Measurements from ENCODE around the gene CHTOP. TPM values are rescaled to one million over a fixed set of nuclear protein-coding genes. Genes with fewer than 3 reads are reported as not detected.
"Not testable (repeated sequence)": the region's sequence is repeated elsewhere in the genome, so short reads cannot be mapped to it uniquely, and the experiment has no call there.

CHTOP gene
- total RNA-seq, 2 donors from 2014 or later: 39.0 to 78.0 TPM

- no peaks in the 10 kb centered on the region for H3K27me3 ChIP-seq (replicated peaks; ENCODE audit: insufficient read depth)
- no peak for TF ChIP-seq CTCF (IDR thresholded peaks at IDR 0.05)
- peak; percentile 2 for ATAC-seq (ENCODE audit: insufficient number of reproducible peaks, low FRiP score, low read depth)
- peaks cover 14% of the 10 kb centered on the region for H3K36me3 ChIP-seq
- H3K4me1 ChIP-seq (ENCODE audit: control insufficient read depth in 1 of 2, low read depth in 2 of 2): peaks cover 20 to 43% of the 10 kb centered on the region in 2 donors
- DNase-seq (ENCODE audit: low spot score): no peak
- H3K4me3 ChIP-seq: peak overlapping the region; percentile 99
- H3K27ac ChIP-seq: peak overlapping the region; percentile 100
- H3K9me3 ChIP-seq: no peaks in the 10 kb centered on the region
These were observed 609 bp upstream of the CHTOP start for GRCh38 chr1:153633161-153633753.

GRCh38 chr1:153635872-153636271 lies 2.0 kb downstream of the CHTOP start:
- H3K27ac ChIP-seq: peak overlapping the region; percentile 30 to 100
- ATAC-seq (ENCODE audit: insufficient number of reproducible peaks, low FRiP score, low read depth) (no peak), DNase-seq (ENCODE audit: low spot score) (no peak)
- H3K4me3 ChIP-seq: peak overlapping the region; percentile 99
- H3K4me1 ChIP-seq (ENCODE audit: control insufficient read depth in 1 of 2, low read depth in 2 of 2): peaks cover 20 to 33% of the 10 kb centered on the region in 2 donors
- H3K36me3 ChIP-seq: peaks cover 38% of the 10 kb centered on the region
- TF ChIP-seq CTCF (IDR thresholded peaks at IDR 0.05): no peak
- no peaks in the 10 kb centered on the region for H3K27me3 ChIP-seq (replicated peaks; ENCODE audit: insufficient read depth)
- no peaks in the 10 kb centered on the region for H3K9me3 ChIP-seq

DNA sequence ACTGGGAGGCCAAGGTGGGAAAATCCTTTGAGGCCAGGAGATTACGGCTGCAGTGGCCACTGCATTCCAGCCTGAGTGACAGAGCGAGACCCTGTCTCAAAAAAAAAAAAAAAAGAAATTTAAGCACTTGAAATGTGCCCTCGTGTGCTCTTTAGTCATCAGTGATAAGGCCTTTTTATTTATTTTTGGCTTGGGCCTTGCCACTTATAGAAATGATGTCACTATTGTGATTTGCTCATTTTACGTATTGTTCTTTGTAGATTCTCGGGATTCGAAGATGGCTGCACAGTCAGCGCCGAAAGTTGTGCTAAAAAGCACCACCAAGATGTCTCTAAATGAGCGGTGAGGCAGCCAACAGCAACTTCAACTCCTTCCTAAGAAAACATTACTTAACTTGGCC lies 2.4 kb downstream of the CHTOP start:
- no peaks in the 10 kb centered on the region for H3K9me3 ChIP-seq
- no peak for TF ChIP-seq CTCF (IDR thresholded peaks at IDR 0.05)
- peak overlapping the region; percentile 30 to 100 for H3K27ac ChIP-seq
- no peaks in the 10 kb centered on the region for H3K27me3 ChIP-seq (replicated peaks; ENCODE audit: insufficient read depth)
- H3K36me3 ChIP-seq: peaks cover 43% of the 10 kb centered on the region
- peaks cover 20 to 33% of the 10 kb centered on the region in 2 donors for H3K4me1 ChIP-seq (ENCODE audit: control insufficient read depth in 1 of 2, low read depth in 2 of 2)
- DNase-seq (ENCODE audit: low spot score) (no peak), ATAC-seq (ENCODE audit: insufficient number of reproducible peaks, low FRiP score, low read depth) (no peak)
- no peak overlapping the region for H3K4me3 ChIP-seq

GRCh38 chr1:153638261-153638660 lies 4.4 kb downstream of the CHTOP start:
- no peak for TF ChIP-seq CTCF (IDR thresholded peaks at IDR 0.05)
- peaks cover 59% of the 10 kb centered on the region for H3K36me3 ChIP-seq
- H3K27me3 ChIP-seq (replicated peaks; ENCODE audit: insufficient read depth): no peaks in the 10 kb centered on the region
- H3K4me1 ChIP-seq (ENCODE audit: control insufficient read depth in 1 of 2, low read depth in 2 of 2): peaks cover 17 to 33% of the 10 kb centered on the region in 2 donors
- ATAC-seq (ENCODE audit: insufficient number of reproducible peaks, low FRiP score, low read depth) (no peak), DNase-seq (ENCODE audit: low spot score) (no peak)
- no peaks in the 10 kb centered on the region for H3K9me3 ChIP-seq
- no peak overlapping the region for H3K4me3 ChIP-seq
- no peak overlapping the region for H3K27ac ChIP-seq

DNA sequence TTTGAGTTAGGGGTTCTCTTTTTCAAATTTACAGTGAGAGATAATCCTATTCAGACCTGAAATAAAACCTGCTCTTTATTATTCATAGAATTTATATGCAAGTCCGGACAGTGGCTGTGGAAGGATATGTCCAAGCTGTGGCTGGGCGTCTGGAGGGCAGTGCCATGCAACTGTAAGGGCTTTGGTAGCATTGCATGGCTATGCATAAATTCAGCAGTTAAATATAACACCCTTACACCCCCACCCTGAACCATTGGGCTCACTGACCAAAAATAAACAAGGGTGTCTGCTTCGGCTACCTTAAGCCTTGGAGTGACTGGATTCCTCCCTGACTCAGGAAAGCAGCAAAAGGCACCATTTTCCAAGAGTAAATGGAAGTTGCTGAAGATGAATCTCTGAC lies 5.4 kb downstream of the CHTOP start:
- no peak for ATAC-seq (ENCODE audit: insufficient number of reproducible peaks, low FRiP score, low read depth)
- Histone ChIP-seq H3K27ac (no peak overlapping the region), H3K9me3 (no peaks in the 10 kb centered on the region), H3K4me3 (no peak overlapping the region), H3K4me1 (ENCODE audit: control insufficient read depth in 1 of 2, low read depth in 2 of 2) (peaks cover 18 to 30% of the 10 kb centered on the region in 2 donors), H3K27me3 (replicated peaks; ENCODE audit: insufficient read depth) (no peaks in the 10 kb centered on the region), H3K36me3 (peaks cover 62% of the 10 kb centered on the region)
- TF ChIP-seq CTCF (IDR thresholded peaks at IDR 0.05): no peak
- DNase-seq (ENCODE audit: low spot score): no peak

DNA sequence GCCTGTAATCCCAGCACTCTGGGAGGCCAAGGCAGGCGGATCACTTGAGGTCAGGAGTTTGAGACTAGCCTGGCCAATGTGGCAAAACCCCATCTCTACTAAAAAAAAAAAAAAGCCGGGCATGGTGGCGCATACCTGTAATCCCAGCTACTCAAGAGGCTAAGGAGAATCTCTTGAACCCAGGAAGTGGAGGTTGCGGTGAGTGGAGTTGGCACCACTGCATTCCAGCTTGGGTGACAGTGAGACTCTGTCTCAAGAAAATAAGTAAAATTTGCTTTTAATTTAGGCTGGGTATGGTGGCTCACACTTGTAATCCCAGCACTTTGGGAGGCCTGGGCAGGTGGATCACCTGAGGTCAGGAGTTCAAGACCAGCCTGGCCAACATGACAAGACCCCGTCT lies 6.3 kb downstream of the CHTOP start:
- H3K9me3 ChIP-seq; H3K27ac ChIP-seq; ATAC-seq (ENCODE audit: insufficient number of reproducible peaks, low FRiP score, low read depth); DNase-seq (ENCODE audit: low spot score); H3K4me3 ChIP-seq; H3K27me3 ChIP-seq (replicated peaks; ENCODE audit: insufficient read depth): not testable (repeated sequence)
- peaks cover 69% of the 10 kb centered on the region for H3K36me3 ChIP-seq
- peaks cover 14 to 25% of the 10 kb centered on the region in 2 donors for H3K4me1 ChIP-seq (ENCODE audit: control insufficient read depth in 1 of 2, low read depth in 2 of 2)
